Measurements from ENCODE around the gene LRRC47. TPM values are rescaled to one million over a fixed set of nuclear protein-coding genes. Genes with fewer than 3 reads are reported as not detected.

The LRRC47 gene
- total and polyA plus RNA-seq, 2 of the 13 experiments (the other 11 are each of a cell fraction or from before 2014, with no cell fraction given): 18.3 to 52.5 TPM

GRCh38 chr1:3772027-3772714 is 24.1 kb downstream of the LRRC47 start (continued):
- TF ChIP-seq ARID3A (IDR thresholded peaks at IDR 0.05; ENCODE audit: low read depth, low read length) (no peak), KLF13 (CRISPR knock-in tag; IDR thresholded peaks at IDR 0.05) (no peak), NCOR1 (IDR thresholded peaks at IDR 0.05; ENCODE audit: borderline replicate concordance, low read length) (no peak), GATAD1 (CRISPR knock-in tag; IDR thresholded peaks at IDR 0.05) (0 out of 2 replicates have a peak, but pooled peaks have one; percentile 5), SPEN (CRISPR knock-in tag; IDR thresholded peaks at IDR 0.05; ENCODE audit: low read depth) (no peak), ZNF841 (CRISPR knock-in tag; IDR thresholded peaks at IDR 0.05; ENCODE audit: borderline replicate concordance) (no peak), RORA (CRISPR knock-in tag; IDR thresholded peaks at IDR 0.05) (no peak), SETDB1 (CRISPR knock-in tag; IDR thresholded peaks at IDR 0.05; ENCODE audit: borderline replicate concordance) (no peak), ZNF546 (CRISPR knock-in tag; conservative IDR thresholded peaks at IDR 0.05) (no peak), ATF5 (CRISPR knock-in tag; IDR thresholded peaks at IDR 0.05; ENCODE audit: low read depth) (no peak), JARID2 (CRISPR knock-in tag; IDR thresholded peaks at IDR 0.05; ENCODE audit: insufficient replicate concordance) (no peak), ZBTB3 (CRISPR knock-in tag; IDR thresholded peaks at IDR 0.05; ENCODE audit: borderline replicate concordance, low read depth) (peak; percentile 56; the same call in 1 of the 2 replicates), ZFP82 (CRISPR knock-in tag; IDR thresholded peaks at IDR 0.05; ENCODE audit: borderline replicate concordance) (no peak), JUN (CRISPR knock-in tag; IDR thresholded peaks at IDR 0.05) (no peak), ZFP91 (CRISPR knock-in tag; IDR thresholded peaks at IDR 0.05; ENCODE audit: borderline replicate concordance) (peak; percentile 39; the same call in 1 of the 2 replicates), ZNF589 (CRISPR knock-in tag; conservative IDR thresholded peaks at IDR 0.05) (no peak), ISL2 (CRISPR knock-in tag; IDR thresholded peaks at IDR 0.05) (no peak), SMARCC2 (IDR thresholded peaks at IDR 0.05) (no peak), NPAS2 (CRISPR knock-in tag; IDR thresholded peaks at IDR 0.05; ENCODE audit: borderline replicate concordance) (no peak), NR2F6 (IDR thresholded peaks at IDR 0.05) (no peak), NR2F6 (CRISPR knock-in tag; IDR thresholded peaks at IDR 0.05) (peak; percentile 20; the same call in 1 of the 2 replicates), ASH2L (IDR thresholded peaks at IDR 0.05; ENCODE audit: insufficient read length, low read depth, low read length) (no peak), SKIL (CRISPR knock-in tag; IDR thresholded peaks at IDR 0.05; ENCODE audit: borderline replicate concordance) (0 out of 2 replicates have a peak, but pooled peaks have one; percentile 11), KLF15 (CRISPR knock-in tag; IDR thresholded peaks at IDR 0.05; ENCODE audit: borderline replicate concordance) (no peak; the same call in 1 of the 2 replicates), CBX5 (CRISPR knock-in tag; IDR thresholded peaks at IDR 0.05; ENCODE audit: borderline replicate concordance) (no peak)
